SH-SY5Y (cell line): Measurements from ENCODE around the gene THSD7A.

Experiments
- GATA2 ChIP-seq: IDR thresholded peaks from 2 replicates; pipeline ENCODE4 v1.6.1; 2011; ENCODE audit warnings: mild to moderate bottlenecking, low read depth, low read length
- GATA3 ChIP-seq: IDR thresholded peaks from 2 replicates; pipeline ENCODE4 v1.6.1; 2011; ENCODE audit warnings: low read depth, mild to moderate bottlenecking, low read length, moderate library complexity

THSD7A gene

DNA sequence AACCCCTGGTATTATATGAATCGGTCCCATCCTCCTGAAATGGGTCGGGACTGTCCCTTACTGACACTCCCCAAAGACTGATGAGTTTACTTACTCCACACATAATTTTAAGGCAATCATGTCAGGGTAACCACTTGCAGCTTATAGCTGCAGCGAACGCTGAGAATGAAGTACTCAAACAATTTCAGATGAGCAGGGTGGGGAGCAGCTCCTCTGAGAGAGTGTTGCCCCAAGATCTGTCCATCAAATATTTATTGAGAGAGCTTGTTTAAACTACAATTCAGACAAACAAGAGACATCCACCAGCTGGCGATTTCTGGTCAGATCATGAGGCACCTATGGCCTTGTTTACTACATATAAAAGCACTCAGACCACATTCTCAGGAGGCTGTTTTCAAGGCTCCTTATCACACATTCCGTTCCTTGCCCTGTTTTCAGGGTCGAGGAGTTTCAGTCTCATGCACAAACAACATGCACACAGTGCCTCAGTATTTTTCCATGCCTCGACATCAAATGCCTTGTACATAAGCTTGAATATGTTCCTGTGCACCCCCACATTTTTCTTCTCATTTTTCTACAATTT lies 80.1 kb downstream of the THSD7A start:
- TF ChIP-seq GATA2 (no peak), GATA3 (no peak)

DNA sequence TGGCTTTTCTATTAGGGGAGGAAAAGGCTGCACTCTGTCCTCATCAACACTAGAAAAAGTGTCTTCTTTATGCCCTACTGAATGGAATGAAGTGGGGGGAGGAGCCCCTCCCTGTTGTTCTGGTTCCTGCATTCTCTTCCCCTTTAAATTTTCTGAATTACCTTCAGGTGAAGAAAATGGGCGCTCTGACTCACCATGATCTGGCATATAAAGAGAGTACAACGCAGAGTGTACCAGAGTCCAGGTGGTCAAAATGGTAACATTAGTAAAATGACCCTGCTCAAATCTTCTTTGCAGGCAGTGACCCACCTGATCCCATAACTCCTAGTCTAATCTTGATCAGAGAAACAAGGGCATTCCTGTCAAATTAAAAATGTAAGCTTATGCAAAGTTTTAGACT lies 80.7 kb downstream of the THSD7A start:
- TF ChIP-seq GATA2 (no peak), GATA3 (no peak)

DNA sequence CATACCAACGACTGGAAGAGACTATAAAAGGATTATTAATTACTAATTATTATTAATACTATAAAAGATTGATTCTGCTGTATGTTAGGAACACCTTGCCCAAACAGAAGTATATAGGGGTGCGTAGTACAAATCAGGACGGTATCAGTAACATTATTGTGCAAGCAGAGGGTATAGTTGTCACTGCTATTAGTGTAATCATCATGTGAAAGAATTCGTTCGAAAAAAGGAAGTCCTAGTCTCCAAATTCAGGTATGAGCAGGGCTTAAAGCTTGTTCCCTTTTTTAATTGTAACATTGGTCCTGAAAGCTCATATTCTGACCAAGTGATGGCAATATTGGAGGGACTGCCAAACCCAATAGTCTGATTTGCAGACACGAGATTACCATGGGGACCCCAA lies 81.8 kb downstream of the THSD7A start:
- TF ChIP-seq GATA3: no peak
- TF ChIP-seq GATA2: no peak

DNA sequence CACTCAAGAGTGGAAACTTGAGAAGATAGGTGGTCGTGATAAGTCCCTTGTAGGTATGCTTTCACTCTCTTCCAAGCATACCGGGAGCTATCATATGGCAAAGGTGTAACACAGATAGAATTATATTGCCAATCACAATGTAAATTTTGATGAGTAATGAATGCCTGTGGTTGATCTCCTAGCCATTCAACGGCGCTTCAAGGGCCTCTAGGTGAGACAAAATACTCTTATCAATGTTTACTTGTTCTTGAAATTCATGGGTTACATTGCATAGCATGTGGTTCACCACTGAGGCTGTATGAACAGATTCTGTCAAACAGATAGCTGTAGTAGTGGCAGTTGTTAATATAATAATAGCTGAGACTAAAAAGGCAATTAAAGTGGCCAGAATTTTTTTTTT lies 82.4 kb downstream of the THSD7A start:
- TF ChIP-seq GATA3 (no peak), GATA2 (no peak)

DNA sequence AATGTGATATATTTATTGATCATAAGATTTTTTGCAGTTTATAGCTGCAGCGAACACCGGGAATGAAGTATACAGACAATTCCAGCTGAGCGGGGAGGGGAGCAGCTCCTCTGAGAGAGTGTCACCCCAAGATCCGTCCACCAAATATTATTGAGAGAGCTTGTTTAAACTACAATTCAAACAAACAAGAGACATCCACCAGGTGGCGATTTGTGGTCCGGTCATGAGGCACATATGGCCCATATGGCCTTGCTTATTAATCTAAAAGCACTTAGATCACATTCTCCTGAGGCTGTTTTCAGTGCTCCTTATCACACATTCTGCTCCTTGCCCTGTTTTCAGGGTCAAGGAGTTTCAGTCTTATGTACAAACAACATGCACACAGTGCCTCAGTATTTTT lies 83.1 kb downstream of the THSD7A start:
- TF ChIP-seq GATA2 (no peak), GATA3 (no peak)

DNA sequence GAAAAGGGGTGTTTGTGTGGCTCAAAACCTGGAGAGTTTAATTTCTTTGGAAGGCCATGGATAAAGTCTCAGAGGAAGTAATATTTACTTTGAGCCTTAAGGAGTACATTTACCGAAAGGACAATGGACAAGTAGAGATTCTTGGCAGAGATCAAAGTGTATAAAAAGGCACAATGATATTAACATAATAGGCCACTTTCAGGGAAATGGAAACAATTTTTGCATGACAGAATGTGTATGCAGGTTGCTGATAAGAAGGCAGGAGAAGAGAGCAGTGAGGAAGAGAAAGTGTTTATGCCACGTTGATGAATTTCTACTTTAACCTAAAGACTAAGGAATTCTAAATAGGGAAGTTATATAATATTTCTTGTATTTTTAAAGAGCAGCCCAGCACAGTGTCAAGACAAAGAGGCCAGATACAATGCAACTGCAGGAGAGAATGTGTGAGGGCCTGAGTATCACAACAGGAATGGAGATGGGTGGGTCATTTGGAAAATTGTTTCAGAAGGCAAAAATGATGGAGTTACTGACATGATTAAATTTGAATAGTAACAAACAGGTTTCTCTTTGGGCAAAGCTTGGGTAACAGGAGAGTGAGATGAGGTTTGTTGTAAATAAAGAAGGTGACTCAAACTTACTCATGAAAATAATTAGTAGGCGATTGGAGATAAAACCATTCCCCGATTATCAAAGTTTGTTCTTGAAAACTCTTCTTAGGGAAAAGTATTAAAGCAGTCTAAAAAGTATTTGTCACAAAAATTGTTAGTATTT lies 84.1 kb downstream of the THSD7A start:
- TF ChIP-seq GATA3: no peak
- no peak for TF ChIP-seq GATA2

DNA sequence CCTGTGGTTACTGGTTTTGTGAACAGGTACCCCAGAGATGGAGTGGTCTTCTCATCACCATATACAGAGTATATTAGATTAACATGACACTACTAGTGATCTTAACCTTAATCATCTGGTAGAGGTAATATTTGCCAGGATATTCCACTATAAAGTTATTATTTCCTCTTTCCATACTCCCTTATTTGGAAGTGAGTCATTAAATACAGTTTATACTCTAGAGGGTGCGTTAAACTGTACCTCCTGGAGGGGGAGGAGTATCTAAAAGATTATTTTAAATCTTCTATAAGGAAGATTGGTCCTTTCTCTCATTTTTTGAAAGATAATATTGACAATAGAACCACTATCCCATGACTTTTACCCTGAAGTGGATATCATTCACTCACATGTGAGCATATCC lies 85.4 kb downstream of the THSD7A start:
- no peak for TF ChIP-seq GATA2
- TF ChIP-seq GATA3: no peak

DNA sequence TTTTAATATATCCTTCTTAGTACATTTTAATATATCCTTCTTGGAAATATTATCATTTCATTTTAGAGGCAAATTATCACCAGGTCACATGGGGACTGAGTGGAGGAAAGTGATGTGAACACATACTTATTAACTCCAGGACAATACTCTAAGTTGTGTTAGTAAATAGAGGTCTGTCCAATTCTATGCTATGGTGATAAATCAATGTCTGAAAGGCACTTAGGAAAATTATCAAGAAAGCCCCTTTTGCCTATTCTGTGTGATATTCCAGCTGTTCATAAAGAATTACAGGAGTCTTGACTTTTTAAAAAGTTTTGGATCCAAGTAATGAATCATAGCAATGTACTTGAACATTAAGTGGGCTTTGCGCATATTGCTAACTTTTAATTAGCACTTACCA lies 88.5 kb downstream of the THSD7A start:
- TF ChIP-seq GATA3 (no peak), GATA2 (no peak)

DNA sequence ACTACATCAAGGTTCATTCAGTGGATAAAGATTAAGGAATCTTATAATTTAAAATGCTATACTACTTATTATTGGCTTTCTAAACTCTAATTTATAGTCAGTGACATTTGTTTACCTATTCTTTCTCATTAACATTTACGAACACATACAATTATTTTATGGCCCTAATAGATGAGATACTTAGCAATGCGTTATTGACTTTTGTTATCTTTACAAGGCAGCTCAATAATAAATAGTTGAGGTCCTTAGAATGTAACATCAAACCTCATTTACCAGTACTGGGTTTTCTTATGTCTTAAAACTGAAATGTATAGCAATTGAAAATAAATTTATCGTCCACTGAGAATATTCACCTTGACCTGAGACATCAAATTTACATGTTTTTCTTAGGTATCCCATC lies 89.0 kb downstream of the THSD7A start:
- TF ChIP-seq GATA2 (no peak), GATA3 (no peak)

DNA sequence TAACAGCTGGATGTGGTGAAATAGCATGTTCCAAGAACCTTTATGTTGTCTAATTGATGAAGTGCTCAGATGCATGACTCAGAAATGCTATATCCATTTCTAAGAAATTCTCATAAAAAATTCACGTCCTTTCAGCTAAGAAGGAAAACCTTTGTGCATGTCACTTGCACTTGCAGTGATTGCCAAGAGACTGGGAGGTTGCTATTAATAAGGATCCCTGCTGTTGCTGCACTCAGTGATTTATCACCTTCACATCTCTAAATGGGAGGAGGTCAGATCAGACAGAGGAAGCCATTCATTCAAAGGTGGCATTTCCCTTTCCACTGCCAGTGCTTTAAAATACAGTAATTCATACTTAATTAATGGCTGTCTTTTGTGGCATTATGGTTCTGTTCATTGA lies 89.5 kb downstream of the THSD7A start:
- TF ChIP-seq GATA3 (no peak), GATA2 (peak; percentile 43)

DNA sequence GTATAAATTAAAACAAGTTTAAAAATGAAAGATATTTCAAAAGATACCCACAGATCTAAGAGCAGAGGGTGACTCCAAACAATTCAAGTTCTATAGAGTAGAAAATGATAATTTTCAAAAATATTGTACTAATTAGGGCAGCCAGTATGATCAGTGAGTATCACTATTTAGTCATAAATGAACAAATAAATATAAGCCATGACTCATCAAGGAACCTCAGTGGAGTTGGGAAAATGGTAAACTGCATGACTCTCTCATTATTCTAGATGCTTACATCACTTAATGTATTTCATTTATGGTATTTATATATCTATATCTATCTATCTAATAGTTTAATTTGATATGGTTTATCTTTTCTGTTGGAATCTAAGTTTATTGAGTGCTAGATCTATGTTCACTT lies 94.3 kb downstream of the THSD7A start:
- TF ChIP-seq GATA2 (no peak), GATA3 (no peak)

DNA sequence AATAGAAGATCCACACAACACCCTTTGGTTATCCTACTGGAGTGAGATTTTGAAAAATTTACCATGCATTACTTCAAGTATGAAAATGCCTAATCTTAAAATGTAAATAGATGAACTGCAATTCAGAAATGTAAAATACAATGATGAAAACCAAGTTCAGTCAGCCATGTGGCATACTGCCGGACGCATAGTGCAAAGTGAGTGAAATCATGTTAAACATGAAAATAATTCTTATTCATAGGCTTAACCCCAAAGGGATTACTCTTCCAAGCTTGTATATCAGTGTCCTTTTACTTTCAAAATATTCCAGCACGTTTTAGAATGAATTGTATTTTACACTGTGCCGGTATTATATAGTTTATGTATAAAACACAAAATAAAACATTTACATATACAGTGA lies 99.8 kb downstream of the THSD7A start:
- TF ChIP-seq GATA3 (no peak), GATA2 (no peak)

DNA sequence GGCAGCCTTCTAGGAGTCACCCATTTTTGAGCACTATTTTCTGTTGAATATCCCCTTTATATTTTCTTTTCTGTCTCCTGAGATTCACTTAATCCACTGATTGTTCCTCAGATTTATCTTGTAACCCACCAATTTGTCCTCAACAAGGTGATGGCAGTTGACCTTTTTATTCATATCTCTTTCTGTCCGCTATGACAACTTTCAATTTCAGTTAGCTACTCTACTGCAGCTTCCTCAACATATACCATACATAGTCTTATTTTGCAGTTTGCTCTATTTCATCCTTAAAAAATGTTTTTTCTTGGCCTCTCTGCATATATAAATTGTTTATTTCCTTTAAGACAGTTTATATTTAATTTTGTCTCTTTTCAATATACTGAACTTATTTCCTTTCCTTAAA lies 101.3 kb downstream of the THSD7A start:
- no peak for TF ChIP-seq GATA2
- TF ChIP-seq GATA3: no peak

DNA sequence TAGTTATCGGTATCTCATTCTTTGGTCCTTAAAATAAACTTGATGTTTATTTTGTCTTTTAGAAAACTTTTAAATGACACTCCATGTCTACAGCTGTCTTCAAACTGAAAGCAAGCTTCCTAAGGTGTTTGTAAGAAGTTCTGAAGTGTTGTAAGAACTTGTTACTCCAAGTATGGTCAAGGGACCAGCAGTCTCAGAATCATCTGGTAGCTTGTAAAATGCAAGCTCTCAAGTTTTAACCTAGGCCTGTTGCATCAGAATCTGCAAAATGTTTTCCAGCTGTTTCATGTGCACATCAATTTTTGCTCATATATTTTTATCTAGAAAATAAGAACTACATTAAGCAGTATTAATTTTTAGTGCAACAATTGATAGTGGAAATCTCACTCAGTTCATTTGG lies 104.1 kb downstream of the THSD7A start:
- no peak for TF ChIP-seq GATA2
- TF ChIP-seq GATA3: no peak

DNA sequence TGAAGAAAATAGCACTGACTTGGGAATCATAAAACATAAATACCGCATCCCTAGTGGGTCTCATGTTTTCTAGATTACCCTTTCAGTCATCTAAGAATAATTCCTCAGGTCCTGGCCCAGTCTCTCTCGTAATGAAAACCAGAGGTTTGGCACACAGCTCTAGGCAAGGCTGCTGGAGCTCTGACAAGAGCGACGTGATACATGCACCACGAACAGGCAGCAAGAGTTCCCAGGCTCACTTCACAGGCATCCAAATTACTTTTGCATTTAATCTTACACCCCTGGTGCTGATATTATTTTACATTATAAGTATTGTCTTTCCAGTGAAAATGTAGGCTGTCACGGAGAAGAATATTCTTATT lies 105.2 kb downstream of the THSD7A start:
- TF ChIP-seq GATA2 (no peak; the same call in 1 of the 2 replicates), GATA3 (no peak)
